Ovary (tissue), 3 donors: ENCODE results near the gene SH3RF3.

Experiments
- CTCF ChIP-seq, 3 donors: fragments of 450-650 bp in 2 of 3; fragments of 200-600 bp in 1 of 3; IDR thresholded peaks; one replicate each; pipeline versions ENCODE4 v1.5.1 to v1.8.0; 2016 to 2022; ENCODE audit warnings: antibody characterized with exemption in 3 of 3, mild to moderate bottlenecking in 1 of 3
- EP300 ChIP-seq: sonication (generic); formaldehyde crosslinking; IDR thresholded peaks from one replicate; pipeline ENCODE4 v1.6.1; 2017; ENCODE audit warnings: antibody characterized with exemption
- POLR2A ChIP-seq: fragments of 450-650 bp; IDR thresholded peaks from one replicate; pipeline ENCODE4 v1.6.1; 2017; ENCODE audit warnings: antibody characterized with exemption, mild to moderate bottlenecking, moderate library complexity
- donor health status: DM: no; HTN: no; CAD: no.

- no peak for TF ChIP-seq EP300
- no peak for TF ChIP-seq CTCF (IDR thresholded peaks at IDR 0.05)
- no peak for TF ChIP-seq POLR2A
Measured at GRCh38 chr2:109201465-109202327, 72.7 kb downstream of the SH3RF3 start.
